ENCODE data around the gene HMSD.

The HMSD gene

GRCh38 chr18:63963615-63964256 is 14.6 kb downstream of the HMSD start:
- in situ Hi-C loops (cut with MboI; ENCODE audit: low sequenced_read_pairs, unreplicated experiment), result no loop called here
- DNase-seq (ENCODE audit: low spot score), result no peak
- peak; percentile 83 for TF ChIP-seq CTCF (IDR thresholded peaks at IDR 0.05; ENCODE audit: borderline replicate concordance, control extremely low read depth, extremely low read depth, insufficient read depth, missing control alignments)

- TF ChIP-seq CTCF (IDR thresholded peaks at IDR 0.05; ENCODE audit: borderline replicate concordance, control extremely low read depth, extremely low read depth, insufficient read depth, missing control alignments), result no peak
- in situ Hi-C loops (cut with MboI; ENCODE audit: low sequenced_read_pairs, unreplicated experiment), result no loop called here
- DNase-seq (ENCODE audit: low spot score), result no peak
These were observed 15.8 kb downstream of the HMSD start for GRCh38 chr18:63964908-63965307.

- no peak for TF ChIP-seq CTCF (IDR thresholded peaks at IDR 0.05; ENCODE audit: borderline replicate concordance, control extremely low read depth, extremely low read depth, insufficient read depth, missing control alignments)
- in situ Hi-C loops (cut with MboI; ENCODE audit: low sequenced_read_pairs, unreplicated experiment), result no loop called here
- DNase-seq (ENCODE audit: low spot score), result no peak
These were observed 16.7 kb downstream of the HMSD start for GRCh38 chr18:63965716-63966330.

GRCh38 chr18:63969942-63970808 is 21.1 kb downstream of the HMSD start, which contains the start of gene SERPINB8:
Gene SERPINB8, plus strand, starts transcription at chr18:63970081. Its CDS starts 8,228 bp downstream, at chr18:63978309.
- peak; percentile 86 for DNase-seq (ENCODE audit: low spot score)
- in situ Hi-C loops (cut with MboI; ENCODE audit: low sequenced_read_pairs, unreplicated experiment), result no loop called here
- TF ChIP-seq CTCF (IDR thresholded peaks at IDR 0.05; ENCODE audit: borderline replicate concordance, control extremely low read depth, extremely low read depth, insufficient read depth, missing control alignments), result no peak

GRCh38 chr18:63970809-63971205 is 21.7 kb downstream of the HMSD start:
- no peak for DNase-seq (ENCODE audit: low spot score)
- TF ChIP-seq CTCF (IDR thresholded peaks at IDR 0.05; ENCODE audit: borderline replicate concordance, control extremely low read depth, extremely low read depth, insufficient read depth, missing control alignments), result no peak
- in situ Hi-C loops (cut with MboI; ENCODE audit: low sequenced_read_pairs, unreplicated experiment), result no loop called here

GRCh38 chr18:63971320-63972001 is 22.4 kb downstream of the HMSD start:
- no peak for DNase-seq (ENCODE audit: low spot score)
- TF ChIP-seq CTCF (IDR thresholded peaks at IDR 0.05; ENCODE audit: borderline replicate concordance, control extremely low read depth, extremely low read depth, insufficient read depth, missing control alignments), result no peak
- in situ Hi-C loops (cut with MboI; ENCODE audit: low sequenced_read_pairs, unreplicated experiment), result no loop called here

Data from GM13976 (cell line).